ENCODE measurements around the gene TMC8. TPM values are rescaled to one million over a fixed set of nuclear protein-coding genes. Genes with fewer than 3 reads are reported as not detected.
A peak's percentile ranks its signal among the peaks of the same experiment; 100 is the strongest.

TMC8 gene
- total RNA-seq, 1 donor from 2014 or later = 0.13 TPM

DNA sequence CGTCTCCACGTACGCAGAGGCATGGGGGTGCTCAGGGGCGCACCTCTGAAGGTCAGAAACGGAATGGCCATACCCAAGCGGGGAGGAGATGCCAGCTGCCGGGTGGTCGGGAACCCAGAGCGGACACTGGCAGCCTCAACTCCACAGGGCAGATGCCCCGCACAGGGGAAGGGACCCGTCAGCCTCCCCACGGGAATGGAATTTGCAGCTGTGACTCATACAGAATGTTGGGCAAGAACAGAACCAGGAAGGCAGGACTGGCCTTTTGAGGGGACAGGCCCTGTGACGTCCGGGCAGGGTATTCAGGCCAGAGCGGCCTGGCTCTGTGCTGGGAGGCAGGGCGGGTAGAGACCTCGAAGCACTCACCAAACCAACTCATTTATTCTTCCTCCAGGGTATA, 48.8 kb downstream of the TMC8 start:
- DNase-seq (ENCODE audit: low read depth in 2 of 2) = no peak

DNA sequence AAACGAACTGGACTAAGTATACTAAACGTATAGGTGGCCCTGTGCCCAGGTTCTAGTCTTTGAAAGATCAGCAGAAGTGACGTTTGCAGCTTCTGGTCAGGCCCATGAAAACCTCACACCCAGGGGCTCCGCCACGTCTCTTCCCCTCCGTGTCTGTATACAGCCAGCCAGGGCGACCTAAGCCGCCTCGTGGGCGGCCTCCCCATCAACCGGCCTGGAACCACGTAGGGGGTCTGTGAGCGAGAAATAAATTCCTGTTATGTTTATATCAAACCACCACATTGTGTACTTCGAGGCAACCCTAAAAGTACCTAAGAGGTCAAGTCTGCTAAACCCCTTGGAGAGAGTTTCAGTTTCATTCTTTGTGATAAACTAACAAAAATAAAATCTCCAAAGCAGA, 49.5 kb downstream of the TMC8 start:
- DNase-seq (ENCODE audit: low read depth in 2 of 2) = no peak

- DNase-seq (ENCODE audit: low read depth in 2 of 2) = no peak
Observed at GRCh38 chr17:78180508-78180907, 49.9 kb downstream of the TMC8 start.

DNA sequence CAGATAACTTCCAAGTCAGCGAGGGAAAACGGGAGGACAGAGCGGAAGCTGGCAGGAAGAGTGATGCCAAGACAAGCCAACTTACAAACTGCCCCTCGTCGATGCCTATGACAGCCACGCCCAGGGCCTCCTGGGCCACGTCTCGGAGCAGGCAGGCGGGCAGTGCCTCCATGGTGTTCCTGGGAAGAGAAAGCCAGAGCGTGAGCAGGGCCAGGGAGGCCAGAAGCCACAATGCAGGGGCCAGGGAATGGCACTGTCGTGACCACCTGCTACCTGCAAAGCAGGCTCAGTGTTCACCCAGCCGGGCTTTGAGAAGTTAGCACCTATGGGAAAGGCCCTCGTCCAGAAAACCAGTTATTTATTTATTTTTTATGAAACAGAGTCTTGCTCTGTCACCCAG, 51.9 kb downstream of the TMC8 start:
- DNase-seq (ENCODE audit: low read depth in 2 of 2) = no peak

DNA sequence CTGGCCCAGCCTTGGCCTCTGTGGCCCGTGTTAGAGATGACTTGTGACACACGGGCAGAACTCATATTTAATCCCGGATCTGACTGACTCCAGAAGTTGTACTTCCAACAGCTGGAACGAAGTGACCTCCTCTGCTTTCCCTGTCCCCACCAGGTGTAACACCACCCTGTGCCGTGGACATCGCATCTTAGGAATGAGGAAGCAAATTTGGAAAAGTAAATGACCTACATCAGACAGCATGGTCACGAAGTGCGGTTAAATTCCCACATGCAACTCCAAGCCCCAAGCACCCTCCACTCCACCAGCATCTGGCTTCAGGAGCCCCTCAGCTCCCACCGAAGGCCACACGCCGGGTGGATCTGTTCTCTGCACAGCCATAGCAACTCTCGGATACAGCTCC, 53.3 kb downstream of the TMC8 start:
- no peak for DNase-seq (ENCODE audit: low read depth in 2 of 2)

GRCh38 chr17:78184351-78184750, 53.8 kb downstream of the TMC8 start:
- no peak for DNase-seq (ENCODE audit: low read depth in 2 of 2)

- DNase-seq (ENCODE audit: low read depth in 2 of 2) = no peak
Observed at GRCh38 chr17:78184868-78185267, 54.3 kb downstream of the TMC8 start.

DNA sequence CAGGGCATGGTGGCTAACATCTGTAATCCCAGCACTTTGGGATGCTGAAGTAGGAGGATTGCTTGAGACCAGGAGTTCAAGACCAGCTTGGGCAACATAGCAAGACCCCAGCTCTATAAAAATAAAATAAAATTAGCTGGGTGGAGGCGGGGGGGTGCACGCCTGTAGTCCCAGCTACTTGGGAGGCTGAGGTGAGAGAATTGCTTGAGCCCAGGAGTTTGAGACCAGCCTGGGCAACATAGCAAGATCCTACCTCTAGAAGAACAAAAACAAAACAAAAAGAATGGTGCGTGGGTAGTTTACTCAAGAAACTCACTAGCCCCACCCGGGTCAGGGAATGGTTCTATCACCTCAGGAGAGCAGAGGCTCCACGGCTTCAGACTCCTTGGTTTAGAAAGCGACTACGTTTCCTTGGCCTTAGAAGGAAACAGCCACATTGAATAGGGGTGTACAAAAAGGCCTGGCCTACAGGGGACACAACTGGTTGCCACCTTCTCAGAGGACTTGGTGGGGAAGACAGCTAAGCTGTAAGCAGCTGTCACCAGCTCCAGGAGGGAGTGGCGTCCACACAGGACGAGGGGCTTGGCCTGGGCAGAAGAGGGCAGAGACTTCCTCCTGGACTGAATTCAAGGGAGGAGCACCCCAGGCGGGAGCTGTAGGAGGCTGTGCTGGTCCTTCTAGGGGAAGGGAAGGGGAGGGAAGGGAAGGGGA, 55.6 kb downstream of the TMC8 start:
- DNase-seq (ENCODE audit: low read depth in 2 of 2) = no peak

DNA sequence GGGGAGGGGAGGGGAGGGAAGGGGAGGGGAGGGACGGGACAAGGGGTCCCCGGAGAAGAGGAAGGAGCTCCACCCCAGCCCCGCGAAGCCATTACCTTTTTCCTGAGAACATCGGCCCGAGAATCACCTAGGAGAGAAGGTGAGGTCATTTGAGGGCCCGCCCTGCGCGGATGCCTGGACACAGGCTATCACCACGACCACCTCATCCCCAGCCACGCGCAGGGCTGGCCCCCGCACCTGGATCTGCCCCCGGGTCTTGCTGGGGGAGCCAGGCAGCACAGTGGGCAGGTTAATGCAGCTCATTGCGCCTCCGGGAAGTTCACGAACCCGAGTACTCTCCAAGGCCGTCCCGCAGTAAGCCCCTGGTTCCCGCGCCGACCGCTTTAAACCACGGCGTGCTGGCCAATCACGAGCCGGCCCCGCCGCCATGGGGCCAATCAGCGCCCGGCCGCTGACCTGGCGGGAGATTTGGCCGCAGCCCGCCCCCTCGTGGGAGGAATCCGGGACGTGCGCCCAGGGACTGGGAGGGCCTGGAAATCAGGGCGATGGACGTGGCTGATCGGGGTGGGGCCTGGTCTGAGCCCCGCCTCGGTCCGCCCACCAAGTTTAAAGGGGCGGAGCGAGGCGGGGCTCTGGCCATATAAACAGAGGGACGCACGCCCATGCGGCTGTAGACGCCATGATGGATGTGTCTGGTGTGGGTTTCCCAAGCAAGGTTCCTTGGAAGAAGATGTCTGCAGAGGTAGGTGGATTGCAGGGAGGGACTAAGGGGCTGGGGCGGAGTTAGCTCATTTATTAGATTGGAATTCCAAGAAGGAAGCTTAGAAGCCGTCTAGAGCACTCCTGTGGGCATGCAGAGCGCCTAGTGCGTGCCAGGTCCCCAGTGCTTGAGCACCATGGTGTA, 56.4 kb downstream of the TMC8 start, which contains the start of the genes AFMID and TK1:
AFMID (plus strand) TSS at position 671 of the 904 bp plus-strand sequence; CDS start at position 680, 9 bp downstream.
TK1 (minus strand) TSS at position 361 of the 904 bp plus-strand sequence; CDS start at position 303, 58 bp downstream.
- peak; percentile 92 to 98 for DNase-seq (ENCODE audit: low read depth in 2 of 2)

Other genes with a start within 250 kb of the TMC8 start
- 5.5 and 7.2 TPM in 2 replicates for gene TNRC6C, start 172.1 kb upstream of the TMC8 start, total RNA-seq
- 23.1 and 35.7 TPM in 2 replicates for gene TMC6, start 2.0 kb upstream of the TMC8 start, total RNA-seq
- gene C17orf99, start 15.6 kb downstream of the TMC8 start, total RNA-seq = not detected in 2 replicates
- 25.2 and 45.1 TPM in 2 replicates for gene SYNGR2, start 37.8 kb downstream of the TMC8 start, total RNA-seq
- 79.3 and 147 TPM in 2 replicates for gene TK1, start 56.3 kb downstream of the TMC8 start, total RNA-seq
- gene AFMID, start 56.6 kb downstream of the TMC8 start, total RNA-seq = 47.2 and 74.5 TPM in 2 replicates
- 29.3 and 81.4 TPM in 2 replicates for gene BIRC5, start 83.5 kb downstream of the TMC8 start, total RNA-seq
- under 0.01 and 0.51 TPM in 2 replicates for gene TMEM235, start 100.9 kb downstream of the TMC8 start, total RNA-seq
- gene SOCS3, start 229.3 kb downstream of the TMC8 start, total RNA-seq = 35.8 and 58.2 TPM in 2 replicates
- 19.8 and 30.5 TPM in 2 replicates for gene PGS1, start 247.9 kb downstream of the TMC8 start, total RNA-seq